Activated CD8-positive, alpha-beta T cell treated with anti-CD3 and anti-CD28 coated beads, Interleukin-2, amount 10 ng/mL, durations not matched to agents 7 days and 5 days (primary cell): ENCODE results near the gene INSC. TPM values are rescaled to one million over a fixed set of nuclear protein-coding genes. Genes with fewer than 3 reads are reported as not detected.

Experiments used
- ATAC-seq: fragments of 150-1000 bp; cut with Tn5 transposase; one replicate; pipeline ENCODE4 v1.10.0; 2021; ENCODE audit warnings: moderate library complexity
- CTCF ChIA-PET: fragments of 350-600 bp; sonication (Branson Sonifier 250); formaldehyde crosslinking; loops from one replicate; lab custom pipeline; 2021; ENCODE audit warnings: antibody characterized with exemption; lab: Charles Lee
- POLR2A ChIA-PET: fragments of 350-600 bp; sonication (Branson Sonifier 250); formaldehyde crosslinking; loops from one replicate; lab custom pipeline; 2021; ENCODE audit warnings: antibody characterized with exemption; lab: Charles Lee
- DNase-seq: peaks from one replicate; pipeline ENCODE4 v3.0.0-alpha.2; 2020
- H3K27ac Mint-ChIP-seq: one replicate; pipeline ENCODE4 v1.8.0; 2021; ENCODE audit warnings: mild to moderate bottlenecking, mixed read lengths
- H3K27me3 Mint-ChIP-seq: one replicate; pipeline ENCODE4 v1.8.0; 2021; ENCODE audit warnings: low read depth, mixed read lengths
- H3K36me3 Mint-ChIP-seq: one replicate; pipeline ENCODE4 v1.8.0; 2021; ENCODE audit warnings: low read depth, mixed read lengths
- H3K4me1 Mint-ChIP-seq: one replicate; pipeline ENCODE4 v1.8.0; 2021; ENCODE audit warnings: low read depth, mixed read lengths
- H3K4me3 Mint-ChIP-seq: one replicate; pipeline ENCODE4 v1.8.0; 2021; ENCODE audit warnings: mild to moderate bottlenecking, mixed read lengths
- H3K9me3 Mint-ChIP-seq: one replicate; pipeline ENCODE4 v1.8.0; 2022; ENCODE audit warnings: mixed read lengths; ENCODE audit not compliant: insufficient read depth
- total RNA-seq, 2 experiments: library from RNA; stranded (reverse); gene quantifications; one replicate each; pipeline ENCODE4 v1.2.3, GENCODE V29; 2021

Gene INSC
- total RNA-seq, 2 experiments from 2014 or later = 0.13 to 0.34 TPM

DNA sequence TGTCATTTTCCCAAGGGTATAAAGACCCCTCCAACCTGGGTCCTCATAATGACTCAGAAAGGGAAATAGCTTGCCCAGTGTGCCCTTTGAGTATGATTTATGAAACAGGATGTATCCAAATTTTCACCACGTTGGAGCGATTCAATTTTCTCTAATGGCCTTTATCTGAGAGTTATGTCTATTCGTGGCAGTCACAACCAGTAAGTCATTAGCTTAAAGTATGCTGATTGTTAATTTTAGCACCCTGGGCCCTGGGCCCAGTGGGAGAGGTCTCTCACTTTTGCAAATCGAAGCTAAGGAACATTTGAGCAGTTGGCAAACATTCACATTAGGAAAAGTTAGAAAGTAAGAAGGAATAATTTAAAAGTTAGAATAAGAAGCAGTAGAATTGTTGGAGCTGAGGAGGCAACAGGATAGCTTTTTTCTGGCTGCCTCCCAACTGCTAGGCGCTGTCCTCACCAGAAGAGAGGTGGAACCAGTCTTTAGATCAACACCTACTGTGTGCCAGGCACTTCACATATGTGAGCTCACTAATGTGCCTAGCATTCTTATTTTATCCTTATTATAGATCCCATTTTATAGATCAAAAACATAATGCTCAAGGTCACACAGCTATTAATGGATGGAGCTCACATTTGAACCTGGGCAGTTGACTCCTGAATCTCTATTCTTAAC, 24.5 kb downstream of the INSC start:
- no peak overlapping the region for H3K4me3 Mint-ChIP-seq
- no peak for ATAC-seq

DNA sequence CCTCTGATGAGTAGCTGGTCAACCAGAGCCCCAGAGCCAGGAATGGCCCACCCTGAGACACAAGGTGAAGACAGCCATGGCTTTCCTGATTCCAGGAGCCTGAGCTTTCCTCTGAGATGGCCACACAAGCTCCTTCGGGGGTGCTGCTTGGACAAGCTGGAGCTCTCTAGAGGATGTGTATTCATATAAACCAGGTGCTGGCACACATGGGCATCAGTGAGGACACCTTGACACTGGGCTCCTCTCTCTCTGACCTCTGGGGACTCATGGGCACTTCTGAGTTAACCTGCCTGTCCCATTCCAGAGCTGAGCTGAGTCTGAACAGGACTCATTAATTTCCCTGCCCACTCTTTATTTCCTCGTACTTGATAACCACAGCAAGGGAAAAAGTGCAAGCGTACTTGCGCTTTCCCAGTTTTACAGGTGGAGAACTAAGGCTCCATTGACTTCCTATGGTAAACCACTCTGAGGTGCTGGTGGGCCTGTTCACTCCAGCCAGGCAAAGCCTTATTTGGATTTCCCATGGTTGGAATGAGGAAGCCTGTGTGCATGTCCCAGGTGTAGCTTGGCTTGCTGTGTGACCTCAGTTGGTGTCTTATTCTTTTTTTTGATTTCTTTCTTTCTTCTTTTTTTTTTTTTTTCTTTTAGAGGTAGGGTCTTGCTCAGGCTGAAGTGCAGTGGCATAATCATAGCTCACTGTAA, 25.4 kb downstream of the INSC start:
- Mint-ChIP-seq H3K9me3 (no peaks in the 10 kb centered on the region), H3K36me3 (no peaks in the 10 kb centered on the region), H3K27ac (no peak overlapping the region), H3K4me1 (peaks cover 14% of the 10 kb centered on the region), H3K27me3 (peaks cover 7% of the 10 kb centered on the region), H3K4me3 (no peak overlapping the region)
- ATAC-seq = no peak
- ChIA-PET POLR2A (interaction anchor here (0.9 kb wide), 1 partner anchor 15 kb away, joined by 3 read pairs; no protein-coding TSS in a partner anchor), CTCF (interaction anchor here (1.0 kb wide), 1 partner anchor 233 kb away, joined by 6 read pairs; no protein-coding TSS in a partner anchor)
- no peak for DNase-seq

More for the DNA sequence above, 24.5 kb downstream of the INSC start:
- no peaks in the 10 kb centered on the region for H3K9me3 Mint-ChIP-seq
- H3K27ac Mint-ChIP-seq = no peak overlapping the region
- CTCF ChIA-PET = interaction anchor here (0.9 to 1.6 kb wide), 5 partner anchors 13 to 232 kb away, joined by 3 to 6 read pairs (median 3); no protein-coding TSS in a partner anchor
- H3K27me3 Mint-ChIP-seq = peaks cover 13% of the 10 kb centered on the region
- no peaks in the 10 kb centered on the region for H3K36me3 Mint-ChIP-seq
- H3K4me1 Mint-ChIP-seq = peaks cover 14% of the 10 kb centered on the region
- no peak for DNase-seq
- POLR2A ChIA-PET = interaction anchor here (0.9 to 1.0 kb wide), 2 partner anchors 14 to 64 kb away, joined by 3 read pairs; no protein-coding TSS in a partner anchor

DNA sequence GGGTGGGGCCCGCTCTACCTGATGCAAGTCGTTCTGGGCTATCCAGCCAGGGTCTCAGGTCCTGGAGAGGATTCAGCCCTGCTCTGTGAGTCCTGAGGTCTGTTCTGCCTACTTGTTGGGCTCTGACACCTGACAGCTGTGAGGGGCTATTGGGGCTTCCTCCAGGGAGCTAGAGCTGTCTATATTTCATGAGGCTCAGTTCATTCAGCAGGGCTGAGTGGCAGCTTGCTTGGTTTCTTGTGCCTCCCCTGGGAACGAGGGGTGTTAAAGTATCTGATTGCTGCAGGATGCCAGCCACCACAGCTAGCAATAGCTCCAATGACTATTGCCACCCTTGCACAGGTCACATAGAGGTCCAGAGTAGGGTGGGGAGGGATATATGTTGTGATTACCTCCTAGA, 26.7 kb downstream of the INSC start:
- ChIA-PET CTCF (interaction anchor here (0.9 to 1.6 kb wide), 2 partner anchors 28 to 41 kb away, joined by 3 to 7 read pairs; no protein-coding TSS in a partner anchor), POLR2A (no interaction called here)
- no peaks in the 10 kb centered on the region for H3K9me3 Mint-ChIP-seq
- peaks cover 6% of the 10 kb centered on the region for H3K27me3 Mint-ChIP-seq
- DNase-seq = no peak
- no peak overlapping the region for H3K27ac Mint-ChIP-seq
- ATAC-seq = no peak
- H3K4me3 Mint-ChIP-seq = no peak overlapping the region
- H3K36me3 Mint-ChIP-seq = no peaks in the 10 kb centered on the region
- peaks cover 9% of the 10 kb centered on the region for H3K4me1 Mint-ChIP-seq

DNA sequence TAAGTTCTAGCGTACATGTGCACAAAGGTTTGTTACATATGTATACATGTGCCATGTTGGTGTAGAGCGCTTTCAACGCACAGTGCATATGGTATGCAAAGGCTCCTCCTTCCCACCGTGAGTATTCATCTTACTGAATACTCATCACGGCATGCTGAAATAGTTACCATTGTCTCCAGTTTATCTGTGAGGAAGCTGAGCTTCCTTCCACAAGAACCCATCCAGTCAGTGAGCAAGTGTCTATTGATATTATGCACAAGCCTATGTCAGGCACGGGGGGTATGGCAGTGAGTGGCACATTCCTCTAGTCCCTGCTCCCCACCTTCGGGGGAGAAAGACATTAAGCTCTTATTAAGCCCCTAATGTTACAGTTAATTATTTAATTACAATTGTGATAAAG, 28.1 kb downstream of the INSC start:
- no peak overlapping the region for H3K27ac Mint-ChIP-seq
- peaks cover 1% of the 10 kb centered on the region for H3K4me1 Mint-ChIP-seq
- no peaks in the 10 kb centered on the region for H3K9me3 Mint-ChIP-seq
- no peaks in the 10 kb centered on the region for H3K36me3 Mint-ChIP-seq
- CTCF ChIA-PET = no interaction called here
- no peak for DNase-seq
- POLR2A ChIA-PET = interaction anchor here (0.8 kb wide), 1 partner anchor 79 kb away, joined by 3 read pairs; no protein-coding TSS in a partner anchor
- ATAC-seq = no peak
- no peak overlapping the region for H3K4me3 Mint-ChIP-seq
- H3K27me3 Mint-ChIP-seq = peaks cover 13% of the 10 kb centered on the region

DNA sequence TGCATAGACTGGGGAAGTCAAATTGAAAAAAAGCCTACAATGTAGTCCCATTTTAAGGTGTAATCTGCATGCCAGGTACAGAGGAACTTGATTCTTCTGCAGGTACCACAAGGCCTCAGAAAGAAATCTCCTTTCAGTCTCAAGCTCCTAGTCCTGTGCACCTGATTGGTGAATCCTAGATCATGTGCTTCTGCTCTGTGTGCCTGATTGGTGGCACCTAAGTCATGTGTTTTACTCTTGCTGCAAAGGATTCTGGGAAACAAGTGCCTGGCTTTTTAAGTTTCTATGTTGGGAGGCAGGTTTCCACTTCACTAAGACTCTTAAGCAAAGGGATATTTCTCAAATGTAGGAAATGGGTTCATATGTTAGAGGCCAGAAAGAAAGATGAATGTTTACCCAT, 29.1 kb downstream of the INSC start:
- Mint-ChIP-seq H3K9me3 (no peaks in the 10 kb centered on the region), H3K4me1 (no peaks in the 10 kb centered on the region)

DNA sequence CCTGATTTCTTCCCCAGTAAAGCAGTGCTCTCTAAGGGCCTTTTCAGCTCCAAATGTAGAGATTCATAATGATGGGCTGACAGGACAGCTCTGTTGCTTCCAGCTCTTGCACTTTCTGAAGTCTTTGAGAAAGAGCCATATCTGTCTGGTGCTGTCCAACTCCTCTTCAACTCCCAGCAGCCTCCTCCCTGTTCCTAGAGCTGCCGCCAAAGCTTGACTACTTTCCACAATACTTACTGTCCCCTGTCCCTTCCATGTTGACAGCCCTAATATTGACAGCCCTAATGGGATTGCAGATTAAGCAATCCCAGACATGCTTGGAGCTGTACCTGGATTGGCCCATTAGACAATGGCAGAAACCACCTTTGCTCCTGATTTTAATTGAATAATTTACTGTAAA, 29.6 kb downstream of the INSC start:
- Mint-ChIP-seq H3K9me3 (no peaks in the 10 kb centered on the region), H3K4me1 (no peaks in the 10 kb centered on the region), H3K27ac (no peak overlapping the region), H3K36me3 (no peaks in the 10 kb centered on the region), H3K4me3 (no peak overlapping the region), H3K27me3 (peaks cover 14% of the 10 kb centered on the region)
- ATAC-seq = no peak
- no peak for DNase-seq
- CTCF ChIA-PET = interaction anchor here (0.9 kb wide), 1 partner anchor 43 kb away, joined by 3 read pairs; no protein-coding TSS in a partner anchor
- POLR2A ChIA-PET = interaction anchor here (0.6 kb wide), 1 partner anchor 107 kb away, joined by 3 read pairs; no protein-coding TSS in a partner anchor

More for the DNA sequence above, 29.1 kb downstream of the INSC start:
- POLR2A ChIA-PET = interaction anchor here (0.6 kb wide), 1 partner anchor 108 kb away, joined by 3 read pairs; no protein-coding TSS in a partner anchor
- CTCF ChIA-PET = no interaction called here
- peaks cover 14% of the 10 kb centered on the region for H3K27me3 Mint-ChIP-seq
- no peak overlapping the region for H3K27ac Mint-ChIP-seq
- H3K4me3 Mint-ChIP-seq = no peak overlapping the region
- ATAC-seq = no peak
- H3K36me3 Mint-ChIP-seq = no peaks in the 10 kb centered on the region
- no peak for DNase-seq

DNA sequence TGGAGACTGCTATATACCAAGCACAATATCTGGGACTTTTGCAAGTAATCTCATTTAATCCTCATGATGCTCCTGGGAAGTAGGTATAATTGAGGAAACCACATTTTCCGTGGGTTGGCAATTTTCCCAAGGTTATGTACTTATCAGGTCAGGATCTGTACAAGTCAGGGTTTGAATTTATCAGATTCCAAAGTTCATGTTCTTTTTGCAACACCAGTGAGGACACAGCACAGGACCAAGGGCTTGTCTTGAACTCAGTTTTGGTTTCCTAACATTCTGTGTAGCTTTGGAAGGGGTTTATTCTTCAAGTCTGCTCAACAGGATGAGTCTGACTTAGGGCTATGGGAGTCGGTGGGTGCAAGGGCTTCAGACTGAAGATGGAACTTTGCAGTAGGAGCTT, 30.4 kb downstream of the INSC start:
- H3K4me3 Mint-ChIP-seq = no peak overlapping the region
- ATAC-seq (no peak), DNase-seq (no peak)
- no peaks in the 10 kb centered on the region for H3K36me3 Mint-ChIP-seq
- ChIA-PET POLR2A (no interaction called here), CTCF (interaction anchor here (0.9 kb wide), 1 partner anchor 44 kb away, joined by 3 read pairs; no protein-coding TSS in a partner anchor)
- H3K9me3 Mint-ChIP-seq = no peaks in the 10 kb centered on the region
- peaks cover 14% of the 10 kb centered on the region for H3K27me3 Mint-ChIP-seq
- peaks cover 4% of the 10 kb centered on the region for H3K4me1 Mint-ChIP-seq
- no peak overlapping the region for H3K27ac Mint-ChIP-seq

DNA sequence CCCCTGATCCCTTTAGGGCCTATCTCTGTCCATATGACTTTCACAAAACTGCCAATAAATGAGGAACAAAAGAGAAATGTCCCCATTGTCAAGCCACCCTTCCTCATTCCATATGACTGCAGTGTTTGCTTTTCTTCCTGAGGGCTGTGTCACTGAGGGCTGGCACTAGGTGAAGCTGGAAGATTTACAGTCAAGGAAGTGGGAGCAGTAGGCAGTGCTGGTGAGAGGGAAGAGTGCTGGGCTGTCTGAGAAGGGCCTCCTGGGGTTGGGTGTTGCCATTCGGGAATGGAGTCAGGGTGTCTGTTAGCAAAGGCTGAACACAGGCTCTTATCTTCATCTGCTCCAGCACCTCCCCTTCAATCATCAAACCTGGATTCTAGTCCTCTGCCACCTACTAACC, 30.9 kb downstream of the INSC start:
- ATAC-seq (no peak), DNase-seq (no peak)
- Mint-ChIP-seq H3K4me1 (peaks cover 9% of the 10 kb centered on the region), H3K4me3 (no peak overlapping the region), H3K27ac (no peak overlapping the region), H3K9me3 (no peaks in the 10 kb centered on the region), H3K27me3 (peaks cover 14% of the 10 kb centered on the region), H3K36me3 (no peaks in the 10 kb centered on the region)
- POLR2A ChIA-PET = no interaction called here
- CTCF ChIA-PET = interaction anchor here (0.7 kb wide), 1 partner anchor 9 kb away, joined by 3 read pairs; no protein-coding TSS in a partner anchor

DNA sequence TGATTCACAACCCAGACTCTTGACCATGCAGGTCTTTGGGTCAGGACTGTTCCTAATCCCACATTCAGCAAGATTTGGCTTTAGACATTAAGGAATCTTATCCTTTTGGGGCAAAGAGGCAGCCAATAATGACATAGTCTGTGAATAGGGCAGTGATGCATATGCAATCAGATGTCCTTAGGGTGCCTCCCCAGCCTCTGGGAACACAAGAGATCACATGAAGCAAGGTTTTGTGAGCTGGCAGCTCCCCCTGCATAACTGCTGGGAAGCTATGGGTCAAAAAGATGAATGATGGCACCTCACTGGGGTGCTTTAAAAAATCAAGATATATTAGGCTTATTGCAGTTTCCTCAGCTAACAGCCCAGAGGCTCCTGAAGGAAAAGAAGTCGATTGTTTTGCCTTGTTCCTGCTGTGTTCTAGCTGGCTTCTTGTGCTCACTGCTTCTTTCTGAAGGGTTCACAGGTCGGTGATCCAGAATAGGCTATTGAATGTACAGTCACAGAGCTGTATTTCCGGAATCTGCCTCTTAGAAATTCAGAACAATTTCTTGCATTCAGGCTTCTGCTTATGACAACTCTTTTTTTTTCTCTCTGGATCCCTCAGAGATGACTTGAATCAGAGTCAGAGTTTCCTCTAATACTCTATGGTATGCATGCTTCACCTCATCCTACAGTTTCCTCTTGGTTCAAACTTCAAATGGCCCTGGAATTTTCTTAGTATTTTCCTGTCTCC, 31.7 kb downstream of the INSC start:
- POLR2A ChIA-PET = no interaction called here
- H3K27ac Mint-ChIP-seq = no peak overlapping the region
- no peaks in the 10 kb centered on the region for H3K36me3 Mint-ChIP-seq
- CTCF ChIA-PET = interaction anchor here (0.7 to 2.1 kb wide), 3 partner anchors 9 to 13 kb away, joined by 3 to 5 read pairs (median 4); no protein-coding TSS in a partner anchor
- ATAC-seq (no peak), DNase-seq (no peak)
- H3K4me1 Mint-ChIP-seq = peaks cover 13% of the 10 kb centered on the region
- H3K27me3 Mint-ChIP-seq = peaks cover 14% of the 10 kb centered on the region
- no peaks in the 10 kb centered on the region for H3K9me3 Mint-ChIP-seq
- H3K4me3 Mint-ChIP-seq = no peak overlapping the region

DNA sequence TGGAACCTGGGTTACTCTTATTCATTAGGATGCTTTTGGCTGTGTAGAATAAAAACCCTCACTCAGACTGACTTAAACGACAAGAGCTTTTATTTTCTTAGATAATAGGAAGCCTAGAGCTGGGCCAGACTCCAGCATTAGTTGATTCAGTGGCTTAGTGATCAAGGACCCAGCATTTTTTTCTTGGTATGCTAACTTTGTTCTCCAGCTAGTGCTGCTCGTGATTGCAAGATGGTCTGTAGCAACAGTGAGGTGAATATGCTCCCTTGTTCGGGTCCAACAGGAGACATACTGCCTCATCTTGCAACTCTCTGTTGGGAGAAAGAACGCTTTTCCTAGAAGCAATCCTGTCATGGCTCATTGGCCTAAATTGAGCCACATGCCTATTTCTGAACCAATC, 33.4 kb downstream of the INSC start:
- no peak overlapping the region for H3K4me3 Mint-ChIP-seq
- no peak for DNase-seq
- CTCF ChIA-PET = interaction anchor here (2.1 kb wide), 1 partner anchor 11 kb away, joined by 4 read pairs; no protein-coding TSS in a partner anchor
- no peaks in the 10 kb centered on the region for H3K36me3 Mint-ChIP-seq
- H3K27me3 Mint-ChIP-seq = peaks cover 14% of the 10 kb centered on the region
- POLR2A ChIA-PET = no interaction called here
- H3K4me1 Mint-ChIP-seq = peaks cover 13% of the 10 kb centered on the region
- no peak overlapping the region for H3K27ac Mint-ChIP-seq
- no peaks in the 10 kb centered on the region for H3K9me3 Mint-ChIP-seq
- ATAC-seq = no peak

DNA sequence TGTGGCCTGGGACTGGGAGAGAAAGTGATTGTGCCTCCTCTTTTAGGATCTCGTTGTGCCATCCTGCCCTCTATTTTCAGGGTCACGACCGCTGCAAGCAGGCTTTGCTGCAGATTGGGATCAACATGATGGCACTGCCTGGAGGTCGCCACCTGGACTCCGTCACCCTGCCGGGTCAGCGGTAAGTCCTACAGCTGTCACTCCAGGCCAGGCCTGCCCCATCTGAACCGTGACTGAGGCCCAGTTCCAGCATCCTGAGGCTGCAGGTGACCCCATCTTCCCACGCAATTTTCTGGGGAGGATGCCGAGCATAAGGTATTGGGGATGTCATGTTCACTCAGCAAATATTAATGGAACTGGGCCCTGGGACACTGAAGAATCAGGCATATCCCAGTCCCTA, 34.3 kb downstream of the INSC start:
- no peak for ATAC-seq
- peaks cover 13% of the 10 kb centered on the region for H3K4me1 Mint-ChIP-seq
- no peak overlapping the region for H3K27ac Mint-ChIP-seq
- no peaks in the 10 kb centered on the region for H3K36me3 Mint-ChIP-seq
- ChIA-PET CTCF (interaction anchor here (0.8 kb wide), 1 partner anchor 47 kb away, joined by 4 read pairs; no protein-coding TSS in a partner anchor), POLR2A (no interaction called here)
- no peak overlapping the region for H3K4me3 Mint-ChIP-seq
- H3K9me3 Mint-ChIP-seq = no peaks in the 10 kb centered on the region
- no peak for DNase-seq
- H3K27me3 Mint-ChIP-seq = peaks cover 14% of the 10 kb centered on the region
